ENCODE results near the gene CPSF4. TPM values are rescaled to one million over a fixed set of nuclear protein-coding genes. Genes with fewer than 3 reads are reported as not detected.
A peak's percentile ranks its signal among the peaks of the same experiment; 100 is the strongest.

Gene CPSF4
- total RNA-seq, 1 experiment from 2014 or later: 98.2 TPM

- TF ChIP-seq CTCF (conservative IDR thresholded peaks at IDR 0.05): no peak
- Histone ChIP-seq H3K9me3 (ENCODE audit: control insufficient read depth, low read depth, low read length) (no peaks in the 10 kb centered on the region), H3K56ac (ENCODE audit: insufficient read length, low read depth, low read length) (no peak overlapping the region), H3K9ac (ENCODE audit: extremely low read depth, insufficient read length, low read length) (no peak overlapping the region), H2BK120ac (ENCODE audit: low read depth, low read length, poor library complexity, severe bottlenecking) (no peak overlapping the region), H3K27ac (ENCODE audit: insufficient read length, low read depth, low read length) (no peak overlapping the region), H3T11ph (ENCODE audit: low read length) (no peak overlapping the region), H4K5ac (ENCODE audit: insufficient read length, low read depth, low read length) (no peak overlapping the region), H2BK12ac (ENCODE audit: insufficient read length, low read depth, low read length) (no peak overlapping the region), H4K8ac (replicated peaks; ENCODE audit: insufficient read length, low read depth, low read length) (no peak overlapping the region), H2BK5ac (ENCODE audit: insufficient read length, low read length) (no peak overlapping the region), H3K79me1 (ENCODE audit: insufficient read depth, low read depth, low read length, poor library complexity, severe bottlenecking) (peaks cover 8% of the 10 kb centered on the region), H3K18ac (ENCODE audit: insufficient read length, low read depth, low read length) (no peak overlapping the region), H3K23me2 (ENCODE audit: insufficient read length, low read depth, low read length, poor library complexity, severe bottlenecking) (no peaks in the 10 kb centered on the region), H2AK5ac (ENCODE audit: insufficient read length, low read length) (no peak overlapping the region), H2BK15ac (ENCODE audit: low read depth, low read length) (no peak overlapping the region), H4K91ac (ENCODE audit: insufficient read length, low read depth, low read length) (no peak overlapping the region), H3K4ac (ENCODE audit: low read depth, low read length) (no peak overlapping the region), H4K20me1 (ENCODE audit: control insufficient read depth, insufficient read depth, insufficient read length) (no peaks in the 10 kb centered on the region), H3K14ac (ENCODE audit: insufficient read depth, low read length) (no peak overlapping the region), H2AFZ (ENCODE audit: low read length) (no peak overlapping the region), H2BK20ac (ENCODE audit: low read depth, low read length, poor library complexity, severe bottlenecking) (no peak overlapping the region), H3K27me3 (ENCODE audit: insufficient read depth, low read length) (no peaks in the 10 kb centered on the region), H3K4me2 (ENCODE audit: insufficient read depth, insufficient read length, low read length) (no peak overlapping the region), H3K23ac (ENCODE audit: insufficient read length, low read depth, low read length) (no peak overlapping the region), H3K79me2 (ENCODE audit: insufficient read depth, low read length) (peaks cover 4% of the 10 kb centered on the region; the same call in 1 of the 2 replicates), H3K4me1 (ENCODE audit: insufficient read depth, low read length) (no peaks in the 10 kb centered on the region)
- WGBS (ENCODE audit: extremely low coverage, insufficient read length, low lambda C conversion rate): no CpG with 5 or more reads among the region's 26 CpGs
- no peaks in the 10 kb centered on the region; the same call in none of the 2 replicates for H3K27me3 Mint-ChIP-seq (ENCODE audit: low read depth)
- no peak overlapping the region for H3K4me3 Mint-ChIP-seq
- 0 out of 5 replicates have a peak, but pooled peaks cover 0 to 3% of the 10 kb centered on the region in 2 experiments for H3K9me3 Mint-ChIP-seq
- peaks cover 45 to 94% (median 77%) of the 10 kb centered on the region in 3 experiments for H3K36me3 Mint-ChIP-seq (ENCODE audit: insufficient read depth in 1 of 3, low read depth in 3 of 3)
- DNase-seq: no peak
- H3K4me1 Mint-ChIP-seq: no peaks in the 10 kb centered on the region
- peak overlapping the region in 2 of 3 experiments; percentile 30 to 35; a peak in 2 of 7 replicates for H3K27ac Mint-ChIP-seq
Measured at GRCh38 chr7:99457650-99458493, 19.1 kb downstream of the CPSF4 start.

Data from H9 (cell line).